ENCODE results near the gene OR6V1.

GRCh38 chr7:143047326-143047725 lies 4.8 kb upstream of the OR6V1 start:
- TF ChIP-seq, protein P1, sequence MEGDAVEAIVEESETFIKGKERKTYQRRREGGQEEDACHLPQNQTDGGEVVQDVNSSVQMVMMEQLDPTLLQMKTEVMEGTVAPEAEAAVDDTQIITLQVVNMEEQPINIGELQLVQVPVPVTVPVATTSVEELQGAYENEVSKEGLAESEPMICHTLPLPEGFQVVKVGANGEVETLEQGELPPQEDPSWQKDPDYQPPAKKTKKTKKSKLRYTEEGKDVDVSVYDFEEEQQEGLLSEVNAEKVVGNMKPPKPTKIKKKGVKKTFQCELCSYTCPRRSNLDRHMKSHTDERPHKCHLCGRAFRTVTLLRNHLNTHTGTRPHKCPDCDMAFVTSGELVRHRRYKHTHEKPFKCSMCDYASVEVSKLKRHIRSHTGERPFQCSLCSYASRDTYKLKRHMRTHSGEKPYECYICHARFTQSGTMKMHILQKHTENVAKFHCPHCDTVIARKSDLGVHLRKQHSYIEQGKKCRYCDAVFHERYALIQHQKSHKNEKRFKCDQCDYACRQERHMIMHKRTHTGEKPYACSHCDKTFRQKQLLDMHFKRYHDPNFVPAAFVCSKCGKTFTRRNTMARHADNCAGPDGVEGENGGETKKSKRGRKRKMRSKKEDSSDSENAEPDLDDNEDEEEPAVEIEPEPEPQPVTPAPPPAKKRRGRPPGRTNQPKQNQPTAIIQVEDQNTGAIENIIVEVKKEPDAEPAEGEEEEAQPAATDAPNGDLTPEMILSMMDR (IDR thresholded peaks at IDR 0.05; ENCODE audit: low read depth, low read length, poor library complexity, severe bottlenecking): no peak
- no peak for TF ChIP-seq EZH2phosphoT487 (IDR thresholded peaks at IDR 0.05; ENCODE audit: borderline replicate concordance, low read length)

Data from DOHH2 (cell line).